ENCODE measurements around the gene FOXP2. TPM values are rescaled to one million over a fixed set of nuclear protein-coding genes. Genes with fewer than 3 reads are reported as not detected.
"Not testable (repeated sequence)": the region's sequence is repeated elsewhere in the genome, so short reads cannot be mapped to it uniquely, and the experiment has no call there.

Gene FOXP2
- total RNA-seq, 1 donor from 2014 or later = 1.1 TPM

DNA sequence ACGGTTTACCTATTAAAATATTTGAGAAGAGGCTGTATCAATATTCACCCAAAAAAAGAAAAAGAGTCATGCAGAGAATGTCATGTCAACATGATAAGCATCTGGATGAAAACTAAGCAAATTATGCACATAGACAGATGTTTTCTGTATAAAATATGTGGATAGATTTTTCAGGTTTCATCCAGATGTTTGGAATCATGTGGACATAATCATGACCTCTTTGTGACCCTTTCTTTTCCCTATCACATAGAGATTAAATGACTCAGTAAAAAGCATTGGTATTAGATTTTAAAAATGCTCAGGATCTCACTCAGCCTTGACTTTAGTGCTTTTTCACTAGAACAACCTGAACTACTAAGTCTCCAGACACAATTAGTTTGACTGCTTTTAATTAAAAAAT, 90.0 kb downstream of the FOXP2 start:
- no peak overlapping the region for H3K27ac ChIP-seq
- H3K9me3 Mint-ChIP-seq = no peaks in the 10 kb centered on the region
- no peak overlapping the region for H3K4me2 ChIP-seq
- H3K36me3 Mint-ChIP-seq = no peaks in the 10 kb centered on the region
- no peaks in the 10 kb centered on the region for H3K4me1 ChIP-seq
- no peak for DNase-seq (ENCODE audit: low spot score)
- H4K20me1 ChIP-seq (ENCODE audit: low read depth) = no peaks in the 10 kb centered on the region
- H3K9me3 ChIP-seq (ENCODE audit: low read depth) = no peaks in the 10 kb centered on the region
- H2AFZ ChIP-seq (replicated peaks) = no peak overlapping the region
- no peaks in the 10 kb centered on the region for H3K79me2 ChIP-seq (ENCODE audit: low read depth)
- H3K36me3 ChIP-seq = no peaks in the 10 kb centered on the region
- H3K4me3 Mint-ChIP-seq = no peak overlapping the region
- no peak overlapping the region for H3K4me3 ChIP-seq
- no peaks in the 10 kb centered on the region for H3F3A ChIP-seq (ENCODE audit: low read depth)
- H3K27me3 ChIP-seq = no peaks in the 10 kb centered on the region
- TF ChIP-seq EZH2phosphoT487 (IDR thresholded peaks at IDR 0.05) = no peak
- TF ChIP-seq, protein P1, sequence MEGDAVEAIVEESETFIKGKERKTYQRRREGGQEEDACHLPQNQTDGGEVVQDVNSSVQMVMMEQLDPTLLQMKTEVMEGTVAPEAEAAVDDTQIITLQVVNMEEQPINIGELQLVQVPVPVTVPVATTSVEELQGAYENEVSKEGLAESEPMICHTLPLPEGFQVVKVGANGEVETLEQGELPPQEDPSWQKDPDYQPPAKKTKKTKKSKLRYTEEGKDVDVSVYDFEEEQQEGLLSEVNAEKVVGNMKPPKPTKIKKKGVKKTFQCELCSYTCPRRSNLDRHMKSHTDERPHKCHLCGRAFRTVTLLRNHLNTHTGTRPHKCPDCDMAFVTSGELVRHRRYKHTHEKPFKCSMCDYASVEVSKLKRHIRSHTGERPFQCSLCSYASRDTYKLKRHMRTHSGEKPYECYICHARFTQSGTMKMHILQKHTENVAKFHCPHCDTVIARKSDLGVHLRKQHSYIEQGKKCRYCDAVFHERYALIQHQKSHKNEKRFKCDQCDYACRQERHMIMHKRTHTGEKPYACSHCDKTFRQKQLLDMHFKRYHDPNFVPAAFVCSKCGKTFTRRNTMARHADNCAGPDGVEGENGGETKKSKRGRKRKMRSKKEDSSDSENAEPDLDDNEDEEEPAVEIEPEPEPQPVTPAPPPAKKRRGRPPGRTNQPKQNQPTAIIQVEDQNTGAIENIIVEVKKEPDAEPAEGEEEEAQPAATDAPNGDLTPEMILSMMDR (IDR thresholded peaks at IDR 0.05) = no peak
- no peak for TF ChIP-seq EZH2 (IDR thresholded peaks at IDR 0.05)
- H3K27me3 Mint-ChIP-seq (ENCODE audit: insufficient read depth, low read depth) = no peaks in the 10 kb centered on the region
- H3K9ac ChIP-seq = no peak overlapping the region
- H3K4me1 Mint-ChIP-seq = no peaks in the 10 kb centered on the region
- no peak overlapping the region for H3K27ac Mint-ChIP-seq

DNA sequence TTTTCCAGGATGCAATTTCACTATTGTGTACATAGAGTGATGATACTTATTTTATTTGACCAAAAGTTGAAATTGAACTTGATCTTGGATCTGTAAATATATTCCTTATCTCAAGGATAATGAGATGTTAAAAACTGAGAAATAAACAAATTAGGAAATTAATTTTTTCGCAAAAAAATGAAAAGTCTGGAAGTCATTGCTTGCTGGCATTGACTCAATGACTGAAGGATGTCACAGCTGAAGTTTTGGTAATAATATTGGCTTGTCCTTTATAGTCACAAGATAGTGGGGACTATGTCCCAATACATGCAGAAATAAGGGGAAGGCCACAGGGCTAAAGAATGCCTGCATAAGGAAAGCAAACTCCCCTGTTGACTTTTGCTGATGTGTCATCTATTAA, 92.8 kb downstream of the FOXP2 start:
- Histone ChIP-seq H3K27ac (no peak overlapping the region), H3K9ac (no peak overlapping the region), H3K36me3 (no peaks in the 10 kb centered on the region), H3K79me2 (ENCODE audit: low read depth) (no peaks in the 10 kb centered on the region), H3K4me2 (no peak overlapping the region), H3F3A (ENCODE audit: low read depth) (no peaks in the 10 kb centered on the region), H3K4me3 (no peak overlapping the region), H3K4me1 (no peaks in the 10 kb centered on the region), H3K9me3 (ENCODE audit: low read depth) (no peaks in the 10 kb centered on the region), H4K20me1 (ENCODE audit: low read depth) (no peaks in the 10 kb centered on the region), H2AFZ (replicated peaks) (no peak overlapping the region), H3K27me3 (no peaks in the 10 kb centered on the region)
- no peak overlapping the region for H3K27ac Mint-ChIP-seq
- peaks cover under 1% of the 10 kb centered on the region for H3K27me3 Mint-ChIP-seq (ENCODE audit: insufficient read depth, low read depth)
- H3K36me3 Mint-ChIP-seq = no peaks in the 10 kb centered on the region
- no peaks in the 10 kb centered on the region for H3K9me3 Mint-ChIP-seq
- H3K4me1 Mint-ChIP-seq = no peaks in the 10 kb centered on the region
- H3K4me3 Mint-ChIP-seq = no peak overlapping the region
- TF ChIP-seq EZH2 (IDR thresholded peaks at IDR 0.05) (no peak), EZH2phosphoT487 (IDR thresholded peaks at IDR 0.05) (no peak)
- TF ChIP-seq, protein P1 (IDR thresholded peaks at IDR 0.05) = no peak
- no peak for DNase-seq (ENCODE audit: low spot score)

DNA sequence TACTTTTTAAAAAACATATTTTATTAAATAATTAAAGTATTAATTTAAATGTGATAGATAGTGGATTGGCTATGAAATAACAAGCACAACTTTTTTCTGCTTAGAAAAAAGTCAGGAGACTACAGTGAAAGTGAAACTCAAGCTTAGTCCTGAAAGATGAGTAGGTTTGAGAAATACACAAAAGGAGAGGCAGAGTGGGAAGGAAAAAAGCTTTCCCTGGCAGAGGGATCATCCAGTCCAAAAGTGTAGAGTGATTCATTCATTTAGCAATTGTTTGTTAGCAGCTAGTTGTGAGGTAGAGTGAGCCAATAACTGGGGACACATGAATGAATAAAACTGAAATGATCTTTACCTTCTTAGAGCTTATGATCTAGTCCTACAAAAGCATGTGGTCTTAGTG, 93.5 kb downstream of the FOXP2 start:
- H3K4me3 ChIP-seq = no peak overlapping the region
- H3K36me3 ChIP-seq = no peaks in the 10 kb centered on the region
- H3K4me3 Mint-ChIP-seq = no peak overlapping the region
- H2AFZ ChIP-seq (replicated peaks) = no peak overlapping the region
- no peak overlapping the region for H3K9ac ChIP-seq
- H3K27me3 Mint-ChIP-seq (ENCODE audit: insufficient read depth, low read depth) = peaks cover 2% of the 10 kb centered on the region
- no peaks in the 10 kb centered on the region for H3K79me2 ChIP-seq (ENCODE audit: low read depth)
- H3K4me1 ChIP-seq = no peaks in the 10 kb centered on the region
- no peak for TF ChIP-seq EZH2phosphoT487 (IDR thresholded peaks at IDR 0.05)
- TF ChIP-seq, protein P1 (IDR thresholded peaks at IDR 0.05) = no peak
- TF ChIP-seq EZH2 (IDR thresholded peaks at IDR 0.05) = no peak
- H3K36me3 Mint-ChIP-seq = no peaks in the 10 kb centered on the region
- no peaks in the 10 kb centered on the region for H3K9me3 ChIP-seq (ENCODE audit: low read depth)
- H3K9me3 Mint-ChIP-seq = no peaks in the 10 kb centered on the region
- H3K4me2 ChIP-seq = no peak overlapping the region
- no peaks in the 10 kb centered on the region for H3F3A ChIP-seq (ENCODE audit: low read depth)
- no peaks in the 10 kb centered on the region for H3K27me3 ChIP-seq
- no peak overlapping the region for H3K27ac Mint-ChIP-seq
- DNase-seq (ENCODE audit: low spot score) = no peak
- no peaks in the 10 kb centered on the region for H3K4me1 Mint-ChIP-seq
- H4K20me1 ChIP-seq (ENCODE audit: low read depth) = no peaks in the 10 kb centered on the region
- H3K27ac ChIP-seq = no peak overlapping the region

DNA sequence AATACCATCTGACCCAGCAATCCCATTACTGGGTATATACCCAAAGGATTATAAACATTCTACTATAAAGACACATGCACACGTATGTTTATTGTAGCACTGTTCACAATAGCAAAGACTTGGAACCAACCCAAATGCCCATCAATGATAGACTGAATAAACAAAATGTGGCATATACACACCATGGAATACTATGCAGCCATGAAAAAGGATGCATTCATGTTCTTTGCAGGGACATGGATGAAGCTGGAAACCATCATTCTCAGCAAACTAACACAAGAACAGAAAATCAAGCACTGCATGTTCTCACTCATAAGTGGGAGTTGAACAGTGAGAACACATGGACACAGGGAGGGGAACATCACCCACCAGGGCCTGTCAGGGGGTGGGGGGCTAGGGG, 96.2 kb downstream of the FOXP2 start:
- H4K20me1 ChIP-seq (ENCODE audit: low read depth); H2AFZ ChIP-seq (replicated peaks); H3K4me1 Mint-ChIP-seq; H3K27ac Mint-ChIP-seq; H3F3A ChIP-seq (ENCODE audit: low read depth); H3K9me3 Mint-ChIP-seq; DNase-seq (ENCODE audit: low spot score); H3K27ac ChIP-seq; H3K27me3 ChIP-seq; H3K36me3 Mint-ChIP-seq; H3K9ac ChIP-seq; H3K36me3 ChIP-seq; H3K4me3 ChIP-seq; H3K79me2 ChIP-seq (ENCODE audit: low read depth); H3K4me1 ChIP-seq; H3K27me3 Mint-ChIP-seq (ENCODE audit: insufficient read depth, low read depth); H3K4me3 Mint-ChIP-seq; H3K4me2 ChIP-seq; H3K9me3 ChIP-seq (ENCODE audit: low read depth): not testable (repeated sequence)
